NCI-H2107 treated with DMSO at 0.1 percent for 48 hours (cell line): ENCODE results near the gene FRMD5.
"Not testable (repeated sequence)": the region's sequence is repeated elsewhere in the genome, so short reads cannot be mapped to it uniquely, and the experiment has no call there.

Experiments used
- DNase-seq: peaks from one replicate; lab custom pipeline; 2025; ENCODE audit not compliant: unreplicated experiment; lab: John Stamatoyannopoulos, UW

Gene FRMD5

GRCh38 chr15:44034933-44035624, 160.0 kb downstream of the FRMD5 start:
- no peak for DNase-seq

GRCh38 chr15:44034334-44034733, 160.7 kb downstream of the FRMD5 start:
- DNase-seq, result no peak

- no peak for DNase-seq
Measured at GRCh38 chr15:44033894-44034293, 161.2 kb downstream of the FRMD5 start.

DNA sequence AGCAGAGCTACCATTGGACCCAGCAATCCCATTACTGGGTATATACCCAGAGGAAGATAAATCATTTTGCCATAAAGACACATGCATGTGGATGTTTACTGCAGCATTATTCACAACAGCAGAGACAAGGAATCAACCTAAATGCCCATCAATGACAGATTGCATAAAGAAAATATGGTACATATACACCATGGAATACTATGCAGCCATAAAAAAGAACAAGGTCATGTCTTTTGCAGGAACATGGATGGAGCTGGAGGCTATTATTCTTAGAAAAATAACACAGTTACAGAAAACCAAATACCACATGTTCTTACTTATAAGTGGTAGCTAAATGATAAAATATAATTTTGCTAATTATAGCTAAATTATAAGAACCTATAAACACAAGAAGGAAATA, 162.3 kb downstream of the FRMD5 start:
- not testable (repeated sequence) for DNase-seq

- DNase-seq, result no peak
Measured at GRCh38 chr15:44029940-44030568, 165.0 kb downstream of the FRMD5 start.

- DNase-seq, result no peak
Measured at GRCh38 chr15:44029003-44029402, 166.1 kb downstream of the FRMD5 start.

DNA sequence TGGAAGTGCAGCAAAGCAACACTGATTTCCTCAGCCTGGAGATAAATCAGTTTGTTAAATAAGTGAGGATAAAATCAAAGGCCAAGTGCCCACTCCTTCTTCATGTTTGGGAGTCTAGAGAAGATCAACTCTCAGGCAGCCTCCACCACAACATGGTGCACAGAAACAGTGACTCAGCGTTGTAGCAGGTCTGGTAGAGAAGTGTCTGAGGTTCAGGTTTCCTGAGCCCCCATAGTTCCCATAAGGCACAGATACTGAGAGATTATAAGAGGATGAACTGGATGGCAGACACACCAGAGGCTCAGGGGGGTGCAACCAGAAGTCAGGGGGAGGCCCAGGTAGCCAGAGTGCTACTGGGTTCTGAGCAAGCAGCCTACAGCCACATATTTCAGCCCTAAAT, 166.7 kb downstream of the FRMD5 start:
- no peak for DNase-seq

- DNase-seq, result no peak
Measured at GRCh38 chr15:44024155-44024554, 170.9 kb downstream of the FRMD5 start.

DNA sequence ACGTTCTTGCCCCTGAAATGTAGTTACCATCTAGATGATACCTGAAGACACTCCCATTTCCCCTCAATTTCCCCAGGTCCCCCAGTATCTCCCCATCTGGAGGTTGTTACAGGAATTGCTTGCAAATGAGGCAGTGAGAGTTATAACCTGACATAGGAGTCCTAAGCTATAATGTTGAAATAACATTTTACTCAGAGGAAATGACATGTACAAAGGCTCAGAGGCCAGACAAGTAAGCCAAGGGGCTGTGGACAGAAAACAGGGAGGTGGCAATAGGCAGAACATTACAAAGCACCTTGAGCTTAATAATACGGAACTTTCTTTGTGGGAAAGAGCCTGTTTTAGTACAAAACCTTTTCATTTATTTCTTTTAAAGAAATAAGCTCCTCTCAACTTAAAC, 171.9 kb downstream of the FRMD5 start:
- no peak for DNase-seq

DNA sequence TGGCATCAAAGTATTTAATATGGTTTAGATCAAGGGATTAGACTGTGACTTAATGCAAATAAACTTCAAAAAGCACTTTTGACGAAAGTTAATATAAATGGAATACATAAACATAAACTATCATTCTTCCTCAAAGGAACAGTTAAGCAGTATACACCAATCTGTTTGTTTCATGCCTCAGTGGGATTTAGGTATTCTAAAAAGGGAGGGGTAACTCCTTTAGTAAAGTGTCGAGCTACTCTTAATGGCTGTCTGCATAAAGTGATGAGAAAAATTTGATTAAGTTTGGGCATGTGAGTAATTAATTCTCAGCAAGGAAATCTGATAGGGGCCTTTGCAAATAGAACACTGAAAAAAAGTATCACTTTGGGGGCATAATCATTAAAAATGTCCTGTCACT, 176.9 kb downstream of the FRMD5 start:
- DNase-seq, result no peak

GRCh38 chr15:44015545-44016305, 179.3 kb downstream of the FRMD5 start:
- no peak for DNase-seq

DNA sequence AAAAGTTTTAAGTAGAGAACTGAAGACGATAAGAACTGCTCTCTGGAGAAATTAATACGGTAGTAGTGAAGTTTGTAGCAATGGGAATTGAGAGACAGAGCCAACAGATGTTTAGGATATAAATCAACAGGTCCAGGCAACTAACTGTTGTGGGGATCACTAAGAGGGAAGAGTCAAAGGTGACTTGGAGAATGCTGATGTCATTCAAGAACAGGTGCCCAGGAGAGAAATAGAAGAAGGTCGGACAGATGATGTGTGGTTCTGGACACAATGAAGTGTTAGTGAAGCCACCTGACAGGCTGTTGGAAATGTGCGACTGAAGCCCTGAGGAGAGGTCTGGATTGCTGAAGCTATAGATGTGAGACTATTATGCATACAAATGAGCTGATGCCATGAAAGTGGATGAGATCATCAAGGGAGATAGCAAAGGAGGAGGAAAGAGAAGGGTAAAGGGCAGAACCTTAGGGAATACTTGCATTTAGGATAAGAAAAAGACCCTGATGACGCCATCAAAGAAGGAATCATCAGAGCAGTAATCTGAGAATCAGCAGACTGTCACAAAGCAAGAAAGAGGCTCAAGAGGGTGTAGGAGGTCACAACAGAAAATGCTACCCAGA, 183.7 kb downstream of the FRMD5 start:
- no peak for DNase-seq

- DNase-seq, result no peak
Measured at GRCh38 chr15:44010089-44010488, 185.0 kb downstream of the FRMD5 start.

DNA sequence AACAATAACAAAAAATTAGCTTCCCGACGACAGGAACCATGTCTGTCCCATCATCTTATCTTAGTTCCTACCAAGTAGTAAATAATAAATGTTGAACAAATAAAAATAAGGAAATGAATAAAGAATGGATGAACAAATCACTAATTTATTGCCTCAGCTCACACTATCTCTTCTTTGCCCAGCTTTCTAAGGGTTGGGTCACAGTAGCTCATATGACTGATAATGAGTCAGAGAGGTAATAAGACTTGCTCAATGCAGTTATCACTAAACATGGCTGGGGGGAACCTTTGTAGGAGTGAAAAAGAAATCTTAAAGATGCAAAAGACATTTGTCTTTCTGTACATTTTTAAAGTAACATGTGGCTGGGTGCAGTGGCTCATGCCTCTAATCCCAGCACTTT, 186.0 kb downstream of the FRMD5 start:
- no peak for DNase-seq

DNA sequence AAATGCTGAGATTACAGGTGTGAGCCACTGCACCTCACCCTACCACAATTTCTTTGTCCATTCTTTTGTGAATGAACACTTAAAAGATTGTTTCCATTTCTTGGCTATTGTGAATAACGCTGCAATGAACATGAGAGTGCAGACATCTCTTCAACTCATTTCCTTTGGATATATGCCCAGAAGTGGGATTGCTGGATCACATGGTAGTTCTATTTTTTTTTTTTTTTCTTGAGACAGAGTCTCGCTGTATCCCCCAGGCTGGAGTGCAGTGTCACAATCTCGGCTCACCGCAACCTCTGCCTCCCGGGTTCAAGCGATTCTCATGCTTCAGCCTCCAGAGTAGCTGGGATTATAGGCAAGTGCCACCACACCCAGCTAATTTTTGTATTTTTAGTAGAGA, 194.8 kb downstream of the FRMD5 start:
- not testable (repeated sequence) for DNase-seq

- no peak for DNase-seq
Measured at GRCh38 chr15:43998607-43999006, 196.5 kb downstream of the FRMD5 start.

DNA sequence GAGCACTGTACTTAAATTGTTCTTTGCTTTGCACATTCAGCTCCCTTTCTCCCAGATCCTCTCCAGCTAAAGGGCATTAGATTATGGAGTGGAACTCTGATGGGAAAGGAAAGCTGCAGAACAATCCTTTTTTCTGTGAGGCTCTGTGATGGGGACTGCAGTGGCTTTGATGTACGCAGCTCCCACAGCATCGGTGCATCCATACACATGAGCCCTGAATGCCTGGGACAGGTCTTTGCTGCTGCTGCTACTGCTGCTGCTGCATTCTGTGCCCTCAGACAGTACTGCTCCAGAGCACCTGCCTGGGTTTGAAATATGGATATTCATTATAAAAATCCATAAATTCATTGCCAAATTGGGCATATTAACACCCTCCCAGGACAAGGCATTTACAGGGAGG, 203.9 kb downstream of the FRMD5 start:
- DNase-seq, result no peak

DNA sequence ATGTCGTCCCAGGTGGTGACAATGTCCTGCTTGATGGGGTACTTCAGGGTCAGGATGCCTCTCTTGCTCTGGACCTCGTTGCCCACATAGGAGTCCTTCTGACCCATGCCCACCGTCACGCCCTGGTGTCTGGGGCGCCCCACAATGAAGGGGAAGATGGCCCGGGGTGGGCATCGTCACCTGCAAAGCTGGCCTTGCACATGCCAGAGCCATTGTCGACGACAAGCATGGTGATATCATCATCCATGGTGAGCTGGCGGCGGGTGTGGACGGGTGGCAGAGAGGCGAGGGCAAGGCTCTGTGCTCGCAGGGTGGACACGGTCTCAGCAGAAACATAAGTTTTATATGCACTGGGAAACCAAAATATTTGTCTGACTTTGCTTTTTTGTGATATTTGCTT, 205.1 kb downstream of the FRMD5 start:
- DNase-seq, result no peak

GRCh38 chr15:43988900-43989299, 206.2 kb downstream of the FRMD5 start:
- DNase-seq, result no peak

DNA sequence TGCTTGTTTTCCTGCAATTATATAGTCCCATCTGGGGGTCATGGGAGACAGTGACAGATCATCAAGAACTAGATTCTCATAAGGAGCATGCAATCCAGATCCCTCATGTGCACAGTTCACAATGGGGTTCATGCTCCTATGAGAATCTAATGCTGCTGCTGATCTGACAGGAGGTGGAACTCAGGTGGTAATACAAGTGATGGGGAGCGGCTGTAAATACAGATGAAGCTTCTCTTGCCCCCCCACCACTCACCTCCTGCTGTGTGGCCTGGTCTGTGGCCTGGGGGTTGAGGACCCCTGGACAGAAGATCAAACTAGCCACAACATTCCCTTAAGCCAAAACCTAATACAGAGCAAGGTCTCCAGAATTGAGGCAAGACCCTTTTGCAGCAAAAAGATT, 207.1 kb downstream of the FRMD5 start:
- no peak for DNase-seq

DNA sequence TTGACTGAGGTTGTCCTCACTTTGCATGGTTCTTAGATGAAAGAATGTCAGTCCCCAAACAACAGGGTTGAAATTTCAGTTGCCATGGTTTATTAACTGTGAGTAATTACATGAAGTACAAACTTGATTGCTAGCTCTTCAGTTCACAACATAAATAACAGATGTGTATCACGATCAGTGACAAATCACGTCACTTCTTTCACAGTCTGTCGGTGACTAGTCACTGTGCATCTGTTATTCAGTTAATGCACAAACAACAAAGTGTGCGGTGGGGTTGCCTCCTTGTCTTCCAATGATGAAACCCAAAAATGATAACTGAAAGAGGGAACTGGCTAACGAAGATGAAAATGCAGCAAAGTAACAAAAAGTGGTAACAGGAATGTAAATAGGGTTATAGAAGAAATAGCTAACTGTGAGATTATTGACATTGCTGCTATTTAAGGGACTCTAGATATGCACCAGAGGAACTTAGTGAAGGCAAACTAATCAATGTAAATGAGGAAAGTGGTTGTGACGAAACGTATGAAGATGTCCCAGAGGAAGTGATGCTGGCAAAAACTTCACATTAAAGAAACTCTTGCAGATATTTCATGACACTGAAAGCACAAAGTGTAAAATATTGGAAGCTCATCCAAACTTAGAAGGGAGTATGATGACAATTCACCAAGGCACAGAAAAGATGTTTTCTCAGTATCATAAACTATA, 208.9 kb downstream of the FRMD5 start:
- DNase-seq, result no peak
